ENCODE results near the gene SUGCT.

DNA sequence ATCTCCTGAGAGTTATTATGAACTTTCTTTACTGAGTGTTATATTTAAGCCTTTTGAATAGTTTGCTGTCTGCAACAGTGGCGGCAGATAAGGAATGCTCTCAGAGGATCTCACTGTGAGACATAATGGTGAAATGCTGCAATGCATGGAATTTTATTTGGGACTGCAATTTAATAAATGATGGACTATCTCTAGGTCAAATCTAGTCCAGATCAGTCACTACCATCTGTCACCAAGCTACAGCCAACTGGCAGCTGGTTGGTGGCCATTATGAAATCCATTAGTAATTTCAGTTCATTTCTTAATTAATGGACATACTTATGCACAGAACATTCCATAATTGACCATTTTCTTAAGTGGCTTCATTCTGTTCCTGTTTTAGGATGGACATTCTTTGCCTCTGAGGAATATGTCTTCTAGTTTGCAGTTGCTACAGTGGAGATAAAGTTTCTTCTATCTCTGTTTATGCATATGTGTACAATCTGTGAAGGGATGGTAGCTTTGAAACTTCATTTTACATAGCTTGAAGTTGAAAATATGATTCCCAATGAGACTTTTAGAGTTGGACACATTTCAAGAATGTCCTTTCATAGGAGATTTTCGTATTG is 586.6 kb downstream of the SUGCT start:
- no peak for TF ChIP-seq CTCF (IDR thresholded peaks at IDR 0.05 in 8 of 11, conservative IDR thresholded peaks at IDR 0.05 in 3 of 11)
- no peak for TF ChIP-seq POLR2A (IDR thresholded peaks at IDR 0.05)
